ENCODE results near the gene METTL27.
A peak's percentile ranks its signal among the peaks of the same experiment; 100 is the strongest.
"Not testable (repeated sequence)": the region's sequence is repeated elsewhere in the genome, so short reads cannot be mapped to it uniquely, and the experiment has no call there.

METTL27 gene

DNA sequence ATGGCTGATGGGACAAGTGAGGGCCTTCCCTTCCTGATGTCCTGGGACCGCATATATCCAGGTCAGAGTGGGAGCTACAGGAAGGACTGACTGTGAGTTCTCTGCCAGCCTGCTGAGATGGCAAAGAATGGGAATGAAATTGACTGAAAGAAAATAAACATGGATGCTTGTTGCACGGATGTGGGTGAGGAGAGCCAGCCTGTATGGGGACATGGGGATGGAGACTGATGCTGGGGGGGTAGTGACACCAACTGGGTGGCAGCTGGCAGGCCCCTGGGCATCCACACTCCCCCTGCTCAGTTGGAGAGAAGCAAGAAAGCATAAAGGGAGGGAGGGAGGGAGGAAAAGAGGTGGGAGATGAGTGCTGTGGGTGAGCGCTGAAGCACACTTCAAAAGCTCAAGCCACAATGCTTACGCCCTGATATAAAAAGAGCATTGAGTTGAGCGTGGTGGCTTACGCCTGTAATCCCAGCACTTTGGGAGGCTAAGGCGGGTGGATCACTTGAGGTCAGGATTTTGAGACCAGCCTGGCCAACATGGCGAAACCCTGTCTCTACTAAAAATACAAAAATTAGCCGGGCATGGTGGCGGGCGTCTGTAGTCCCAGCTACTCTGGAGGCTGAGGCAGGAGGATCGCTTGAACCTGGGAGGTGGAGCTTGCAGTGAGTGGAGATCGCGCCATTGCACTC lies 20.6 kb downstream of the METTL27 start:
- DNase-seq (ENCODE audit: low spot score): not testable (repeated sequence)

DNA sequence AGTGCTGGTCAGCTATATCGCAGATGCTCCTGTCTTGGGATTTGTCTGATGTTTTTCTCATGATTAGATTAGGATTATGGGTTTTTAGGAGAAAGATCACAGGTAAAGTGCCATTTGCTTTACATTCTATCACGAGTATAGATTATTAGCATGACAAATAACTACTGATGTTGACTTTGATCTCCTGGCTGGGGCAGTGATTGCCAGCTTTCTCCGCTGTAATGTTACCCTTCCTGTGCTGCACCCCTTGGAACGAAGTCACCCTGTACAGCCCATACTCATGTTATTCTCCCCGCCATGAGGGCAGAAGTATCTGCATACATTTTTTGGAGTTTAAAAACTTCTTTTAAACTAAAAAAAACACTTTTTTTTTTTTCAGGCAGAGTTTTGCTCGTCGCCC lies 22.3 kb downstream of the METTL27 start:
- no peak for DNase-seq (ENCODE audit: low spot score)

DNA sequence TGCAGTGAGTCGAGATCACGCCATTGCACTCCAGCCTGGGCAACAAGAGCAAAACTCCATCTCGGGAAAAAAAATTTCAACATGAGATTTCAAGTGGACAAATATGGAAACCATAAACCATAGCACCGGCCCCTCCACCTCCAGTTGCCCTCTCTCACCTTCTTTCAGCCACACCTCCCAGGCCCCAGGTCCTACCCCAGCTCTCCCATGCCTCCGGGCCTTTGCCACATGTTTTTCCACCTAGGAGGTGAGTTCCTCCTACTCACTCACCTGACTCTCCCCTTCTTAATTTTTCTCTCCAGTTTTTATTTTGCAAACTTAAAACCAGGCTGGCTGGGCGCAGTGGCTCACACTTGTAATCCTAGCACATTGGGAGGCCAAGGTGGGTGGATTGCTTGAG lies 25.2 kb downstream of the METTL27 start:
- DNase-seq (ENCODE audit: low spot score): no peak

DNA sequence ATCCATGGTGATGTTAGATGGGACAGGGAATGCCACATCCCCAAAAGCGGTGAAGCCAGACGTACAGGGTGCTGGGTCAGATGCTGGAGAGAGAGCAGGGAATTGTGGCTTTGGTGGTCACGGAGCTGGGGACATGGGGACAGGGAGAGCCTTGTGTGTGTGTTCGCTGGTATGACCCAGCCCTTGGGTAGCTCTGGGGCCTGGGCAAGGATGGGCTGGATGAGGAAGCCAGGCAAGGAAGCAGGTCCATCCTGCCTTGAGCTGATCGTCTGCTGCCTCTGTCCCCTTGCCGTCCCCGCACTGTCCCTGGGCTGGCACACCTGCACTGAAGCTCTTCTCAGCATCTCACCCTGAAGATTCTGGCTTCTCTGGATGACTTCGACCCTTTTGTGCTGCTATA lies 26.9 kb downstream of the METTL27 start:
- no peak for DNase-seq (ENCODE audit: low spot score)

DNA sequence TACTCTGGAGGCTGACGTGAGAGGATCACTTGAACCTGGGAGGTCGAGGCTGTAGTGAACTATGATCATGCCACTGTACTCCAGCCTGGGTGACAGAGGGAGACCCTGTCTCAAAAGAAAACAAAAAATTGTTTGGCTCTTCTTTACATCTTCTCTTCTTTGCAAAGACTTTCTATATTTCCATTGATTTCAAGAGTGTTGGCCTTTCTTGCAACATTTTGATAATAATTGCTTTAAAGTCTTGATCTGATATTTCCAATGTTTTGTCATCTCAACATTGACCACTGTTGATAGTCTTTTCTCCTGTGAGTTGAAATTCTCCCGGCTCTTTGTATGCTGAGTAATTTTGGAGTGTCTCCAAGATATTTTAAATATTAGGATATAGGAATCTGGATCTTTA lies 29.3 kb downstream of the METTL27 start:
- DNase-seq (ENCODE audit: low spot score): no peak

DNA sequence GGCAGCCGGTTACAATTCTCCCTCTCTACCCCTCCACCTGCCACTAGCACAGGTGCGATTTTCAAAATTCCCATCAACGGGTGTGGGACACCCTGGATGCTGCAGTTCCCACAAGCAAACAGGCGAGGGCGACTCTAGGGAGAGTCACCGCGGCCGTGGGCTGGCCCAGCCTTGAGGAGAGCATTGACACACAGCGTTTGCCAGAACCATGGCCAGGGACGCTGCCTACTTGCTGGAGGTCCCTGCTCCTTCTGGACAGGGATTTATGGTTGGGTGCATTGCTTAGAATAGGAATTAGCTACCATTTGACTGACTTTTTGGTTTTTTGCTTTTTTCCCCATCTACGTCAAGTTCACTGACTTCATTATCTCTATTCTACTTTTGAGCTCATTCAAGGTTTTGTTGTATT lies 30.6 kb downstream of the METTL27 start:
- peak; percentile 84 for DNase-seq (ENCODE audit: low spot score)

DNA sequence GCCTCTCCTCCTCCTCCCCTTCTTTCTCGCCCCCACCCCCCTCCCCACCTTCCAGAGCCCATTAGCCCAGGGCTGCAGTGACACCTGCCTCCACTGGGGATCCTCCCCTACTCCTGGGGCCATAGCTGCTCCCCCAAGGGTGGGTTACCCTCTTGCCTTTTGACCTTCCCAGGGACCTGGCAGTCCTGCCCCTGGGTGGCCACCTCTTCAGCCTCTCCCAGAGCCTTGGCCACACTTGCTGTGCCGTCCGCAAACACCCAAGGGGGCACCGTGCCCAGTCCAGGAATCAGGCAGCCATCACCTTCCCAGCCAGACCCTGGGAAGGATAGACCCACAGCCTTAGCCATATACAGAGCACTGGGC lies 31.3 kb downstream of the METTL27 start:
- DNase-seq (ENCODE audit: low spot score): no peak

DNA sequence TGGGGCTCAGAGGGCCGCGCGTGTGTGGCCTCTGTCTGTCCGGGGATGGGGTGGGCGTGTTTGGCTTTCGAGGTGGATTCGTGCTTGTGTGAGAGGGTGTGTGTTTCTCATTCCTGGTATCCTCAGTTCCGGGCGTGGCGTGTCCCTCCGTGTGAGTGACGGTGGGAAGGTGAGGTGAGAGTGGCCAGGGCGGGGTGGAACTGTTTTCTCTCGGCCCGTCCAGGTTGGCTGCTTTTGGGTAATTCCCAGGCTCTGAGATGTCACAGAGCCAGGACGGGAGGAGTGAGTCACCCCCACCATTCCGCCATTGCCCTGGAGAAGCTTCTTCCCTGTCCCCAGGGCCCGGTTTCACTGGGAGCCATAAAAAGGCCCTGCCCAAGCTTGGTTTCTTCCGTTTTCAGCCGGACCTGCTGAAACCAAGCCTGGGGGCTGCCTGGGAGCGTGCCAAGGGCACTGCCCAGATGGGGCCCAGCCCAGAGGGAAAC lies 32.8 kb downstream of the METTL27 start:
- DNase-seq (ENCODE audit: low spot score): no peak

DNA sequence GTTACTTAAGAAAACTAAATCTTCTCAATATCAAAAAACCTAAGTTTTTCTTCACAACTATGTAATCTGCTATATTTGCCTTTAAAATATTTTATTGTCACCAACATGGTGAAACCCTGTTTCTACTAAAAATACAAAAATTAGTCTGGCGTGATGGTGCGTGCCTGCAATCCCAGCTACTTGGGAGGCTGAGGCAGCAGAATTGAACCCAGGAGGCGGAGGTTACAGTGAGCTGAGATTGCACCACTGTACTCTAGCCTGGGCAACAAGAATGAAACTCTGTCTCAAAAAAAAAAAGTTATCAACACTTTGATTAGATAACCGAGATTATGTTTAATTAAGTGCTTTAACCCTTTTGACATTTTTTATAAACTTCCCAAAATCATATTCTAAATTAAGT lies 39.9 kb downstream of the METTL27 start:
- DNase-seq (ENCODE audit: low spot score): no peak

DNA sequence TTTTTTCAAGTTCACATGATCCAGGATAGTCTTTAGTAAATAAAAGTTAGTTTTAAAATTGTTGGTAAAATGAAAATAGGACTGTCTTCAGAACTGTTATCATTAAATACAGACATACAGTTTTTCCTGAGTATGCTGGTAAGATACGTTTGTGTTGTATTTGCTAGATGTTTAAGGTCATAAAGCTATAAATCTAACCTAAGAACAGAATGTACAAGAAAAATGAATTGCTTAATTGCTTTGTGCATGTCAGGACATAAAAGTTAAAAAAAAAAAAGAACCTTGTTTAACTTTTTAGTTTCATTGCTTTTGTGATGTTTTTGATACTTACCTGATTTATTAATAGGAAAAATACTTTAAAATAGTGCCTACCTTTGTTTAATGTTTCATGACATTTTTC lies 40.7 kb downstream of the METTL27 start:
- no peak for DNase-seq (ENCODE audit: low spot score)

DNA sequence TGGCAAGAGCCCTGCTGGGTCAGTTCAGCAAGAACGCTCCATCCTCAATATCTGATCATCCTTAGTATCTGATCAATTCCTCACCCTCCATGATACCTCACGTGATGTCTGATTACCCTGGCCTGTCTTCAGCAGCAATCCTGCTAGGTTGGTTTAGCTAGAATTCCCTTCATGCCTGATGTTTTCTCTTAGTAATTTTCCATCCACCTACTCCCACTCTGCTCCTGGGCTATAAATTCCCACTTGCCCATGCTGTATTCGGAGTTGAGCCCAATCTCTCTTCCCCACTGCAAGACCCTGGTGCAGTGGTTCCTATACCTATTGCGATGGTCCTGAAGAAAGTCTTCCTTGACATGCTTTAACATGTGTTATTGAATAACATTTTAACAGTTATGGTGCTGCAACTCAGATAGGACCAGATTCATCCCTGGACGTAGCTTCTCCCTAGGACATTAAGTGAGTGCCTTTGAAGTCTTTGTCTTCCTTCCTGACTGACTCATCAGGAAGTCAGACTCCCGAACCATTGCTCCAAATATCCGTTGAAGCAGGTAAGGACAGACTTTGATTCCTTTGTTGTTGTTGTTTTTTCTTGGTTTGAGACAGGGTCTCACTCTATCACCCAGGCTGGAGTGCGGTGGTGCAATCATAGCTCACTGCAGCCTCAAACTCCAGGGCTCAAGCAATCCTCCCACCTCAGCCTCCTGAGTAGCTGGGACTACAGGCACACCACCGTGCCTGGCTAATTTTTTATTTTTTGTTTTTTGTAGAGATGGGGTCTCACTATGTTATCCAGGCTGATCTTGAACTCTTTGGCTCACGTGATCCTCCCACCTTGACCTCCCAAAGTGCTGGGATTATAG lies 42.8 kb downstream of the METTL27 start:
- no peak for DNase-seq (ENCODE audit: low spot score)

DNA sequence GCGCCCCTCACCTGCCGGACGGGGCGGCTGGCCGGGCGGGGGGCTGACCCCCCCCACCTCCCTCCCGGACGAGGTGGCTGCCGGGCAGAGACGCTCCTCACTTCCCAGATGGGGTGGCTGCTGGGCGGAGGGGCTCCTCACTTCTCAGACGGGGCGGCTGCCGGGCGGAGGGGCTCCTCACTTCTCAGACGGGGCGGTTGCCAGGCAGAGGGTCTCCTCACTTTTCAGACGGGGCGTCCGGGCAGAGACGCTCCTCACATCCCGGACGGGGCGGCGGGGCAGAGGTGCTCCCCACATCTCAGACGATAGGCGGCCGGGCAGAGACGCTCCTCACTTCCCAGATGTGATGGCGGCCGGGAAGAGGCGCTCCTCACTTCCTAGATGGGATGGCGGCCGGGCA lies 45.1 kb downstream of the METTL27 start:
- not testable (repeated sequence) for DNase-seq (ENCODE audit: low spot score)

DNA sequence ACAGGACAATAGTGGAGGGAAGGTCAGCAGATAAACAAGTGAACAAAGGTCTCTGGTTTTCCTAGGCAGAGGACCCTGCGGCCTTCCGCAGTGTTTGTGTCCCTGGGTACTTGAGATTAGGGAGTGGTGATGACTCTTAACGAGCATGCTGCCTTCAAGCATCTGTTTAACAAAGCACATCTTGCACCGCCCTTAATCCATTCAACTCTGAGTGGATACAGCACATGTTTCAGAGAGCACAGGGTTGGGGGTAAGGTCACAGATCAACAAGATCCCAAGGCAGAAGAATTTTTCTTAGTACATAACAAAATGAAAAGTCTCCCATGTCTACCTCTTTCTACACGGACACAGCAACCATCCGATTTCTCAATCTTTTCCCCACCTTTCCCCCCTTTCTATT lies 45.7 kb downstream of the METTL27 start:
- DNase-seq (ENCODE audit: low spot score): not testable (repeated sequence)

DNA sequence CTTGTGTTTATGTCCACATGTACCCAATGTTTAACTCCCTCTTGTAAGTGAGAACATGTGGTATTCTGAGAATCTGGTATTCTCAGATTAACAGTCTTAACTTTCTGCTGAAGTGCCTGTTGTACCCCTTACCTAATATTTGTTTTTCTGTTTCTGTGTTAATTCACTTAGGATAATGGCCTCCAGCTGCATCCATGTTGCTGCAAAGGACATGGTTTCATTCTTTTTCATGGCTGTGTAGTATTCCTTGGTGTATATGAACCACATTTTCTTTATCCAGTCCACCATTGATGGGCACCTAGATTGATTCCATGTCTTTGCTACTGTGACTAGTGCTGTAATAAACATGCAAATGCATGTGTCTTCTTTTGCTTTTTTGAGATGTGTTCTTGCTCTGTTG lies 47.1 kb downstream of the METTL27 start:
- not testable (repeated sequence) for DNase-seq (ENCODE audit: low spot score)

DNA sequence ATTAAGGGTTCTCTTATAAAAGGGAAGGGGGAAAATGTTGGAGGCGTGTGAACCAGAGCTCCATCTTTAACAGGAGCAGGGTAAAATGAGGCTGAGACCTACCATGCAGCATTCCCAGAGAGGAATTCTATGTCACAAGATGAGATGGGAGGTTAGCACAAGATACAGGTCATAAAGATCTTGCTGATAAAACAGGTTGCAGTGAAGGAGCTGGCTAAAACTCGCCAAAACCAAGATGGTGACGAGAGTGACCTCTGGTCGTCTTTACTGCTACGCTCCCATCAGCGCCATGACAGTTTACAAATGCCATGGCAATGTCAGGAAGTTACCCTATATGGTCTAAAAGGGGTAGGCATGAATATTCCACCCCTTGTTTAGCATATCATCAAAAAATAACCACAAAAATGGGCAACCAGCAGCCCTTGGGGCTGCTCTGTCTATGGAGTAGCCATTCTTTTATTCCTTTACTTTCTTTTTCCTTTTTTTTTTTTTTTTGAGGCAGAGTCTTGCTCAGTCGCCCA lies 51.1 kb downstream of the METTL27 start:
- DNase-seq (ENCODE audit: low spot score): not testable (repeated sequence)

DNA sequence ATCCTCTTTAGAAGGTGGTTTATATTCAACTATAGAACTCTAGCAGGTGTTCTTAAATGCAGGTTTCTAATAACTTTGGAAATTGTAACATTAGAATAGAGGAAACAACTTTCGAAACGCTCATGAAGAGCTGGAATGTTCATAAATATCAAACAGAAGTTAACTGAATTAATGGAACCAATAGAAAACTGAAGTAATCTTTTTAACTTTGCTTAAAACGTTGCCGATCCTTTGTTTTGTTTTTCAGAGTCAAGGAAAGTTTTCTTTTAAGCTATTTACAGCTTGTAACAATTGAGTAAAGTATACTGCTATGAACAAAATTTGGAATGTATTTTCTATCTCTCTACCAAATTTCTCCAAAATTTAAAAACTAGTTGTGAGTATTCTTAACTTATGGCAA lies 53.3 kb downstream of the METTL27 start:
- no peak for DNase-seq (ENCODE audit: low spot score)

DNA sequence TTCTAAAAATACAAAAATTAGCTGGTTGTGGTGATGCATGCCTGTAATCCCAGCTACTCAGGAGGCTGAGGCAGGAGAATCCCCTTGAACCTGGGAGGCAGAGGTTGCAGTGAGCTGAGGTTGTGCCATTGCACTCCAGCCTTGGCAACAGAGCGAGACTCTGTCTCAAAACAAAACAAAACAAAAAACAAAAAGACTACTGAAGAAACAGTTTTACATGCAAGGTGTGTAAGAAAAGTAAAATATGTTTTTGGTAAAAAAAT lies 54.6 kb downstream of the METTL27 start:
- DNase-seq (ENCODE audit: low spot score): not testable (repeated sequence)

DNA sequence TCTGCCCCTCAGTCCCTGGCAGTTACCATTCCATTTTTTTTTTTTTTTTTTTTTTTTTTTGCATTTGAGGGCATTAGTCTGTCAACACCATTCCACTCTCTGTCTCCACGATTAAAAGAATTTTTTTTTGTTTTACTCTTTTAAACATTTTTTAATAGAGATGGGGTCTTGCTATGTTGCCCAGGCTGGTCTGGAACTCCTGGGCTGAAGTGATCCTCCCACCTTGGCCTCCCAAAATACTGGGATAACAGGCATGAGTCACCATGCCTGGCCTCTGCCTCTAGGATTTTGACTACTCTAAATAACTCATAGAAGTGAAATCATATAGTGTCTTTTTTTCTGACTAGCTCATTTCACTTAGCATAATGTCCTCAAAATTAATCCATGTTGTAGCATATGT lies 55.7 kb downstream of the METTL27 start:
- DNase-seq (ENCODE audit: low spot score): no peak

All from AG08395 (cell line).